ACHN (cell line): Measurements from ENCODE around the gene RRAS2.
A peak's percentile ranks its signal among the peaks of the same experiment; 100 is the strongest.
"Not testable (repeated sequence)": the region's sequence is repeated elsewhere in the genome, so short reads cannot be mapped to it uniquely, and the experiment has no call there.

Source experiments
- DNase-seq: peaks from one replicate; pipeline ENCODE4 v3.0.0-alpha.2; 2015
- in situ Hi-C: cut with HindIII; loops from 2 replicates; pipeline ENCODE4 v1.10.0; 2017; ENCODE audit warnings: low sequenced_read_pairs, low pct_ligation_motif_present, low pct_unique_long_range_greater_than_20kb

Gene RRAS2

GRCh38 chr11:14374922-14375830 lies 16.2 kb upstream of the RRAS2 start:
- in situ Hi-C loops: no loop called here
- peak; percentile 22 for DNase-seq

- DNase-seq: no peak
- in situ Hi-C loops: no loop called here
Measured at GRCh38 chr11:14373941-14374646, 15.1 kb upstream of the RRAS2 start.

GRCh38 chr11:14372011-14372410 lies 13.0 kb upstream of the RRAS2 start:
- in situ Hi-C loops: no loop called here
- no peak for DNase-seq

- DNase-seq: no peak
- in situ Hi-C loops: no loop called here
Measured at GRCh38 chr11:14371249-14371648, 12.3 kb upstream of the RRAS2 start.

GRCh38 chr11:14370496-14370895 lies 11.5 kb upstream of the RRAS2 start:
- DNase-seq: no peak
- in situ Hi-C loops: no loop called here

- DNase-seq: no peak
- in situ Hi-C loops: no loop called here
Measured at GRCh38 chr11:14369598-14369997, 10.6 kb upstream of the RRAS2 start.

- no peak for DNase-seq
- in situ Hi-C loops: no loop called here
Measured at GRCh38 chr11:14366936-14367335, 8.0 kb upstream of the RRAS2 start.

- DNase-seq: no peak
- in situ Hi-C loops: no loop called here
Measured at GRCh38 chr11:14364322-14364721, 5.3 kb upstream of the RRAS2 start.

- no peak for DNase-seq
- in situ Hi-C loops: no loop called here
Measured at GRCh38 chr11:14362611-14363010, 3.6 kb upstream of the RRAS2 start.

GRCh38 chr11:14361951-14362350 lies 3.0 kb upstream of the RRAS2 start:
- no peak for DNase-seq
- in situ Hi-C loops: no loop called here

- in situ Hi-C loops: no loop called here
- DNase-seq: no peak
Measured at GRCh38 chr11:14360976-14361375, 2.0 kb upstream of the RRAS2 start.

GRCh38 chr11:14359501-14360031 lies 583 bp upstream of the RRAS2 start:
- in situ Hi-C loops: no loop called here
- no peak for DNase-seq

GRCh38 chr11:14357881-14358728 lies 878 bp downstream of the RRAS2 start:
- in situ Hi-C loops: no loop called here
- DNase-seq: peak; percentile 79

- in situ Hi-C loops: no loop called here
- no peak for DNase-seq
Measured at GRCh38 chr11:14356342-14356741, 2.6 kb downstream of the RRAS2 start.

GRCh38 chr11:14354604-14355003 lies 4.4 kb downstream of the RRAS2 start:
- in situ Hi-C loops, DNase-seq: not testable (repeated sequence)

- in situ Hi-C loops: no loop called here
- no peak for DNase-seq
Measured at GRCh38 chr11:14350716-14351238, 8.2 kb downstream of the RRAS2 start.

GRCh38 chr11:14350215-14350614 lies 8.8 kb downstream of the RRAS2 start:
- in situ Hi-C loops: no loop called here
- no peak for DNase-seq

GRCh38 chr11:14347991-14348390 lies 11.0 kb downstream of the RRAS2 start:
- in situ Hi-C loops: no loop called here
- no peak for DNase-seq
